Ureter (tissue), 1 donor: ENCODE results near the gene MORC3. TPM values are rescaled to one million over a fixed set of nuclear protein-coding genes. Genes with fewer than 3 reads are reported as not detected.
"Not testable (repeated sequence)": the region's sequence is repeated elsewhere in the genome, so short reads cannot be mapped to it uniquely, and the experiment has no call there.

Experiments
- DNase-seq: peaks from one replicate; pipeline ENCODE4 v3.0.0-alpha.2; 2020; ENCODE audit warnings: low spot score
- total RNA-seq: library from RNA; stranded (reverse); gene quantifications from one replicate; pipeline ENCODE4 v1.2.4, GENCODE V29; 2023
- donor health status: DM: yes; HTN: yes; CAD: no.

The MORC3 gene
- total RNA-seq, 1 donor from 2014 or later, result 59.3 TPM

DNA sequence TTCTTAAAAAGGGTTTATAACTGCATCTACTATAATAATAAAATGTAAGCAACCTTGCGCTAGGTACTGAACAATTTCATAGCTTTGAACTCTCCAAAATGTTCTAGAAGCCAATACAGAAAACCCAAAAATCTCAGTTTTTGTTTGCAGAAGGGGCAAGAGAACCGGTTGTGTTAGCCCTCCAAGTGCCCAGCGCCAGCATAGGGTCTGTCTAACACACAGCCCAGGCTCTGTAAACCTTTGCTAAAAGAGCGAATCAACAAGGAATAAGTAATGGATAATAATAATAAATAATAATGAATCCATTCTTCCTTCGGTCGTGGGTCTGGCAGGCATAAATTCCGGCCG lies 64.9 kb downstream of the MORC3 start:
- DNase-seq, result no peak

DNA sequence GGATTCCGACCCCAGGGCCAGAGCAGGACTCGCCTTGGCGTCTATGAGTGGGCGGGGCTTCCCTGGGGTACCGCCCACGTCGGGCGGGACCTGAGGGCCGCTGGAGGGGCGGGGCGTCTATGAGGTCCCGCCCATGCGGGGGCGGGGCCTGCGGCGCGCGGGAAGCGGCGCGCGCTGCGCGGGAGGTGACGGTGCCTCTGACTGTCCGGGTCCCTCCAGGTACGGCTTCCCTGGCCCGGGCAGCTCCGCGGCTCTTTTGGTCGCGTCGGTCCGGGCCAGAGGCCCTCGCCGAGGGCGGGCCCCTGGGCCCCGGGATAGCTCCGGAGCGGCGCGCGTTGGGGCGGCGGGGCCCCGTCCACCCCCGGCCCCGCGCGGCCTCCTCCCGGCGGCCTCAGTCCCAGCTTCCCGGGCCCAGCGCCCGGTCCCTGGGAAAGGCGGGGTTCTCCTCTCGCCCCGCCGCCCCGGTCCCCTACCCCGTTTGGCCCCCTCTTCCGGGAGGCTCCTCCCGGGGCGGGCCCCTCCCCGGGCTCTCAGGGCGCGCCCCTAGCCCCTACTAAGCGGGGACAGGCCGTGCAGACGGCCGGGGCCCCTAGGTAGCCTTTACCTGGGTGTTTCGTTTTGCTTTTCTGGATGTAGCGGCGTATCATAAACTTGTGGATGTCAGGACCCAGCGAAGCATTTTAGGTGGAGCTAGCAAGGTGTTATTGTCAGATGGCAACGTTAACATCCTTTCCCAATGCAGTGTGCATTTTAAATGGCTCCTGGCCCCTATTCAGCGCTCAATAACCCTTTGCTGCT lies 65.4 kb downstream of the MORC3 start, which contains the start of gene CHAF1B:
Gene CHAF1B (plus strand): TSS at position 160 of the 798 bp plus-strand sequence. CDS start 745 bp downstream, outside the sequence.
- peak; percentile 68 for DNase-seq

DNA sequence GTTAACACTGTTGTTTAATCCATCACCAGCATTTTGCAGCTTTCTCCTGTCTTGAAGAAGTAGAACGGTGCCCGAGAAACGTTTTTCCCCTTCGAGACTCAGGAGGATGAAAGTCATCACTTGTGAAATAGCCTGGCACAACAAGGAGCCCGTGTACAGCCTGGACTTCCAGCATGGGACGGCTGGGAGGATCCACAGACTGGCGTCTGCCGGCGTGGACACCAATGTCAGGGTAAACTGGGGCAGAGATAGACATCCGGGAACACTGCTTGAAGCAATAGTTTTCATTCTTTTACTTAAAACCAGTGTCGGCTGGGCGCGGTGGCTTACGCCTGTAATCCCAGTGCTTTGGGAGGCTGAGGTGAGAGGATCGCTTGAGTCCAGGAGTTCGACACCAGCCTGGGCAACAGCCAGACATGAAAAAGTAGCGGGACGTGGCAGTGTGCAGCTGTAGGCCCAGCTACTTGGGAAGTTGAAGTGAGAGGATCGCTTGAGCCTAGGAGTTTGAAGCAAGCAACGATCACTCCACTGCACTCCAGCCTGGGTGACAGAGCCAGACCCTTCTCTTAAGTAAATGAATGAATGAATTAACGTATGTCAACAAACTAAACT lies 66.1 kb downstream of the MORC3 start:
- no peak for DNase-seq

DNA sequence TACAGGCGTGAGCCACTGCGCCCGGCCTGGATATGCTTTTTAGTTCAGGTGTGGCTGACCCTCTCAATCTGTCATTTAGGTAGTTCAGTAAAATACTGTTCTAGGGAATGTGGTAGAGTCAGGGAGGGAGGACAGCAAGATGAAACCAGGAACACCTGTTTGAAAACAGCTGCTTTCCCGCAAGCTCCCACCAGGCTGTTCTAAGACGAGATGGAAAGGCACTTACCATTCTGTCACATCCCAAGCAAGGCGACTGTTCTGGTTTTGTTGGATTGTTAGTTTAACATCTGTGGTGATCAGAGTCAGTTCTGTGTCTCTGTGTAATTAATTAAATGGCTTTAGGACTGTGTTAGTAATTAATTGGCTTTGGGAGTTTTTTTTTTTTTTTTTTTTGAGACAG lies 68.1 kb downstream of the MORC3 start:
- no peak for DNase-seq

DNA sequence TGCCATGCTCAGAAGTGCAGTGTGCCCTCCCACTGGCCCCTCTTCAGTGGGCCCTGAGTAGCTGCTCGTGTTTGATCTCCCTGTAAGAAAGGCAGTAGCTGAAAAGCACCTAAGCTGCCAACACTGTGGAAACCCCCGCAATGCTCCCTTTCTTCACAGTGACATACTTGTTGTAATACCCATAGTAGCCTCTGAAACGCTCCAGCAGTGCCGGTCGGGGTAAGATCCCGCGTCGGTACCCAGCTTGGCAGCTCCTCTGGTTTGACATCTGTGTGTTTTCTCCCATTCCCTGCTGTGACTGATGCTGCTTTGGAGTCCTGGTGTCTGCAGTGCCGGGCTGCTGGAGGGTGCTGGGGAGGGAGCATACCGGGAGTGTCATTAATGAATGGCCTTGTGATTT lies 68.8 kb downstream of the MORC3 start:
- no peak for DNase-seq

DNA sequence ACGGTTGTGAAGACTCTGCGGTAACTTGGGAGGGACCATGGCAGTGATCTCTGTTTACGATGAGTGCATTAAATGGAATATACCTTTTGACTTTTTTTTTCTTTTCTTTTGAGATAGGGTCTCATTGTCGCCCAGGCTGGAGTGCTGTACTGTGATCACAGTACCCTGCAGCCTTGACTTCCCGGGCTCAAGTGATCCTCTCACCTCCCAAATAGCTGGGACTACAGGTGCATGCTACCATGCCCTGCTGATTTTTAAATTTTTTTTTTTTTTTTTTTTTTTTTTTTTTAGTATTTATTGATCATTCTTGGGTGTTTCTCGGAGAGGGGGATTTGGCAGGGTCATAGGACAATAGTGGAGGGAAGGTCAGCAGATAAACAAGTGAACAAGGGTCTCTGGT lies 71.7 kb downstream of the MORC3 start:
- DNase-seq, result not testable (repeated sequence)

DNA sequence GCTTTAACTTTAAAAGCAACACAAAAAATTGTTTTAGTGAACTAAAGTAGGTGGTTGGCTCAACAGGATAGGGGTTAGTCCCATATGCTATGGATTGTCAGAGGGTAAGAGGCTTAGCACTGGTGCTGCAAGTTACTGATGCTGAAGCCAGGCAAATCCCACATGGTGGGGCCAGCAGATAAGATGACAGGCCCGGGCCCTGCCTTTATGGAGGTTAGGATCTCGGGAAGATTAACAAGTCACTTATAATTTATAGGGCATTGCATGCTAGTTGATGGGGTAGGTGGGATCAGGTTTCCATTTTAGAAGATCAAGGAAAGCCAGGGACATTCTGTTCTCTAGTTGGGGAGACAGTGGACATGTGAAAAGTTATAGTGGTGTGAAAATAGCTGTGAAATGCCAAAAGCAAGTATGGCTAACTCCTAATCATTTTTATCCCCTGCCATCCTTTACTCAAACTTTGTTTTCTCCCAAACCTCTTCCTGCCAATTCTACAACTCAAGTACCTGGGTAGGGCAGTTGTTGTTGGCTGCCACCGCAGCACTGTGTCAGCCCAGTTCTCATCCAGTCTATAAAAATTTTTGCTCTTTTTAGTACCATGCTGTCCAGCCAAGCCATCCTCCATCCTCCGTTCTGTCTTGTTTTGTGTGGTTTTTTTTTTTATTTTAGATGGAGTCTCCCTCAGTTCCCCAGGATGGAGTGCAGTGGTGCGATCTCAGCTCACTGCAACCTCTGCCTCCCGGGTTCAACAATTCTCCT lies 75.5 kb downstream of the MORC3 start:
- no peak for DNase-seq

DNA sequence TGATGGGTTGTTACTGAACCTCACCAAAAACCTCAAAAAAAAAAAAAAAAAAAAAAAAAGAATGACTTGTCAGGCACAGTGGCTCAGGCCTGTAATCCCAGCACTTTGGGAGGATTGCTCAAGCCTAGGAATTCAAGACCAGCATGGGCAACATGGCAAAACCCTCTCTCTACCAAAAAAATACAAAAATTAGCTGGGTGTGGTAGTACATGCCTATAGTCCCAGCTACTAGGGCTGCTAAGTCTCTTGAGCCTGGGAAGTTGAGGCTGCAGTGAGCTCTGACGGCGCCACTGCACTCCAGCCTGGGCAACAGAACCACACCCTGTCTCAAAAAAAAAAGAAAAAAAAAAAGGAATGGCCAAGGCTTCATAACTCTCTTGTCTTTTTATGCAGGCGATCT lies 76.3 kb downstream of the MORC3 start:
- no peak for DNase-seq

DNA sequence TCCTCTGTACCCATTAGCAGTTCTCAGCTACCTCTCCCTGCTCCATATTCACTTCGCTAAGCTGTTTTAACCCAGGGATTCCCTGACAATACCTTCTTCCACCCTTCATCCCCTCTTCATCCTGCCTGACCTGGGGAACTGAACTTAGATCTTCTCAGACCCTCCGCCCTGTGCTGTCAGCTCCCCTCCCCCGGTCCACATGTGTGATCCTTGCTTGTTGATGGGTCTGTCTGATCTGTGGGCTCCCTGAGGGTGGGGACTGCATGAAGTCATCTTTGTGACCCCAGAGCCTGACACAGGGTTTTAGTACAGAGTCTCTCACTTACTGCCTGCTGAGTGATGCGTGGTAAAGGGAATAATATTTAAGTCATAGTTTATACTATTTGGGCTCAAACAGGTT lies 77.0 kb downstream of the MORC3 start:
- DNase-seq, result no peak

DNA sequence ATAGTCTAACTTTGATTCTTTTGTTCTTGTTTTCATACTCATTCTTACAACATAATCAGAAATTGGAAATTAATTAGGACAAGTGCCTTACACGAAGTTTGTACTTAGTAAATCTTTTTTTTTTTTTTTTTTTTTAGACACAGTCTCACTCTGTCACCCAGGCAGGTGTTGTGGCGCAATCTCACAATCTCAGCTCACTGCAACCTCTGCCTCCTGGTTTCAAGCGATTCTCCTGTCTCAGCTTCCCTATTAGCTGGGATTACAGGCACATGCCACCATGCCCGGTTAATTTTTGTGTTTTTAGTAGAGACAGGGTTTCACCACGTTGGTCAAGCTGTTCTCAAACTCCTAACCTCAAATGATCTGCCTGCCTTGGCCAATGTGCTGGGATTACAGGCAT lies 77.6 kb downstream of the MORC3 start:
- DNase-seq, result no peak

DNA sequence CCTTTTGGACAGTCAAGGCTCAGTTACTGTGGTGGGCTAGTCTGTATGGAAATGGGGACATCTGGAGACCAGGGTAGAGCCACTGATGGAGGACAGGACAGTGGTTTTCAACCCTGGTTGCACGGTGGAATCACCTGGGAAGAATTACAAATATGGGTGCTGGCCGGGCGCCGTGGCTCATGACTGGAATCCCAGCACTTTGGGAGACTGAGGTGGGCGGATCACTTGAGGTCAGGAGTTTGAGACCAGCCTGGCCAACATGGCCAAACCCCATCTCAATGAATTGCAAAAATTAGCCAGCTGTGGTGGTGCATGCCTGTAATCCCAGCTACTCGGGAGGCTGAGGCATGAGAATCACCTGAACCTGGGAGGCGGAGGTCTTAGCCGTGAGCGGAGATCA lies 79.7 kb downstream of the MORC3 start:
- not testable (repeated sequence) for DNase-seq

DNA sequence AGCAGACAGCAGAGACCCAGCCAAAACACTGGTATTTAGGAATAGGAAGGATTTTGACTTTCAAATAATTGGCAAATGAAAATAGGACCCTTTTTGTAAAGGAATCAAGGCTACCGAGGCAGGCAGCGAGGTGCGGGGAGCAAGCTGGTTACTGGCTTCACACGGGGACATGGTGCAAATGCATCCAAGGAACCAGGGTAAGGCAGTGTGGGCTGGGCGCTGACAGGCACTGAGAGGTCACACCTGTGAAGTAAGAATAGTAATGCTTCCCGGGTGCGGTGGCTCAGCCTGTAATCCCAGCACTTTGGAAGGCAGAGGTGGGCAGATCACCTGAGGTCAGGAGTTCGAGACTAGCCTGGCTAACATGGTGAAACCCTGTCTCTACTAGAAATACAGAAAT lies 80.7 kb downstream of the MORC3 start:
- DNase-seq, result no peak

DNA sequence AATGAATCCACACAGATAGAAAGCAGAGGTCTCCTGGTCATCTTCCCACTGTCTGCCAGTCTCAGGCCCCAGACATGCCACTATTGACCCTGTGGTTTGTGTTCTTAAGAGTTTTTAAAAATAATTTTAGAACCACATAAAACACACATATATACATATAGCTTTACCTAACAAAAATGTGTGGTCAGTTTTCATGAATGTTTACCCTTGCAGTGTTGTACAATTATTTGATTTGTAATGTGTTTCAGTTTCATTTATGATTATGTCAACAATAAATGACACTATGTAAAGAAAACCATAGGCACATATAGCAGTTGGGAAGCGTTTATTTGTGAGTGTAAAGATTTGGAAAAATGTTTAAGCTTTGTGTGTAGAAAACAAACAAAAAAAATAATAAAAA lies 82.3 kb downstream of the MORC3 start:
- DNase-seq, result no peak

DNA sequence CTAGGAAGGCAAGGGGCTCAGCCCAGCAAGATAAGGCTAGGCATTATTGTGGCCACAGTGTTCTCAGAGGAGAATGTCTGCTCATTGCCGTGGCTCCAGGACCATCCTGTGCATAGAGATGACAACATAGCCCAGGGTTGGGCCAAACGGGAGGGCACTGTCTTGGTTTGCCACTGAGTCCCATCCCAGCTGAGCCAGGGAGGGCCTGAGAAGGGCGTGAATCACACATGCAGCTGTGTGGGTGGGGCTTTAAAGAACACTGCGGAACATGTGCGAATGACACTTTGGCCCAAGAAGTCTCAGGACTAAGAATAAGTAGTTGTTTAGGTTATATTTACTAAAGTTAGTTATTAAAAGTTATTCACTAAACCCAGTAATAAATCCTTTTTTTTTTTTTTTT lies 83.7 kb downstream of the MORC3 start:
- DNase-seq, result no peak

DNA sequence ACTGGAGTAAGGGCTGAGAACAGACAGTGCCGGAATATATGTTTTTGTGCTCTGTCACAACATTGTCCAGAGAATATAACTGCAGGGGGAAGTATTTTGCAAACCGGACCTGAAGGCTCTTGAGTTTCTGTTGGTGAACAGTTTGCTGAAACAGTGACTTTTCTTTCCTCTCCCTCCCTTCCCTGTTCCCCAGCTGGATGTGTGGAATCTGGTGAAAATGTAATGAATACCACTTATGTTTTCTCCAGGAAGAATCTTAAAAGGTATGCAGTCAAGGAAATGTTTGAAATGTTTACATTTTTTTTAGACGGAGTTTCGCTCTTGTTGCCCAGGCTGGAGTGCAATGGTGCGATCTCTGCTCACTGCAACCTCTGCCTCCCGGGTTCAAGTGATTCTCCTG lies 88.6 kb downstream of the MORC3 start:
- DNase-seq, result no peak

DNA sequence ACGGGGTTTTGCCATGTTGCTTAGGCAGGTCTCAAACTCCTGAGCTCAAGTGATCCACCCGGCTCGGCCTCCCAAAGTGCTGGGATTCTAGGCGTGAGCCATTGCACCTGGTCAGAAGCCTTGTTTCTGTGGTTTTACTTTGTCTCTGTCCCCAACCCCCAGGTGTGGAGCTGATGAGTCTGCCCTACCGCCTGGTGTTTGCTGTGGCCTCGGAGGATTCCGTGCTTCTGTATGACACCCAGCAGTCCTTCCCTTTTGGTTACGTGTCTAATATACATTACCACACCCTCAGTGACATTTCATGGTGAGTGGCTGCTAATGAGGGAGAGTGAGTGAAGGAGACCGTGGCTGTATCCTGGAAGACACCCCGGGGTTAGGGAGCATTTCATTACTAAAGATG lies 91.3 kb downstream of the MORC3 start:
- no peak for DNase-seq

DNA sequence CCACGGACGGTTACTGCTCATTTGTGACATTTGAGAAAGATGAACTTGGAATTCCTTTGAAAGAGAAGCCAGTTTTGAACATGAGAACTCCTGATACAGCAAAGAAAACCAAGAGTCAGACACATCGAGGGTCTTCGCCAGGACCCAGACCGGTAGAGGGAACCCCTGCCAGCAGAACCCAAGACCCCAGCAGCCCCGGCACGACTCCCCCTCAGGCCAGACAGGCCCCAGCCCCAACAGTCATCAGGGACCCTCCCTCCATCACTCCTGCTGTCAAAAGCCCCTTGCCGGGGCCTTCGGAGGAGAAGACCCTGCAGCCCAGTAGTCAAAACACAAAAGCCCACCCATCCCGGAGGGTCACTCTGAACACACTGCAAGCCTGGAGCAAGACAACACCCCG lies 92.9 kb downstream of the MORC3 start:
- DNase-seq, result no peak

DNA sequence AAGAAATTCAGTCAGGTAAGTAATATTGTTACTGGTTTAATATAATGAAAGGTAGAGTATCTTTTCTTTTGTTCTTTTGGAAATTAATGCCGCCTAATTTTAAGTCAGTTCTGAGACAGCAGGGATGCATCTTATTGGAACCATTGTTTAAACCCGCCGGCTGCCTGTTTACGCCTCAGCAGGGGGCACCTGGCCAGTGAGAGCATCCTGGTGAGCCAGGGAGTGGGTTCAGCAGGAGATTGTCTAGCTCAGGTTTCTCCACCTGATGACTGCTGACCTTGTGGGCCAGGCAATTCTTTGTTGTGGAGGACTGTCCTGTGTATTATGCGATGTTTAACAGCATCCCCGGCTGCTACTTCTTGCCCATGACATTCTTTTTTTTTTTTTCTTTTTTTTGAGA lies 95.4 kb downstream of the MORC3 start:
- no peak for DNase-seq

DNA sequence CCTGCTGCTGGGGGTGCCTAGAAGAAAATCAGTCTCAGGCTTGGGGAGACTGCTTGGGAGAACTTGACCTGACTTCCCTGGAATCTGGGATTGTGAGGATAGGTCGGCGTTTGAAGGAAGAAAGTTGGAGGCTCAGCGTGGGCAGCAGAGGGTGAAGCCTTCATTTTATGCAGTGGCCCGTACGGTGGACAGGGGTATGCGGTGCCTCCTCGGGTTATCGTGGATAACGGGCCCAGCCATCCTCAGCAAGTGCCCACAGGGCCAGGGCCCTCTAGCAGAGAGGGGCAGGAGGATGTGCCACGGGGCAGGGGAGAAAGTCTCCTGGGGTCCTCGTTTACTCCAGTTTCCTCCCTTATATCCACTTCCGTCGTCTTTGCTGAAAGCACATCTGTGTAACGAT lies 99.2 kb downstream of the MORC3 start:
- DNase-seq, result no peak

DNA sequence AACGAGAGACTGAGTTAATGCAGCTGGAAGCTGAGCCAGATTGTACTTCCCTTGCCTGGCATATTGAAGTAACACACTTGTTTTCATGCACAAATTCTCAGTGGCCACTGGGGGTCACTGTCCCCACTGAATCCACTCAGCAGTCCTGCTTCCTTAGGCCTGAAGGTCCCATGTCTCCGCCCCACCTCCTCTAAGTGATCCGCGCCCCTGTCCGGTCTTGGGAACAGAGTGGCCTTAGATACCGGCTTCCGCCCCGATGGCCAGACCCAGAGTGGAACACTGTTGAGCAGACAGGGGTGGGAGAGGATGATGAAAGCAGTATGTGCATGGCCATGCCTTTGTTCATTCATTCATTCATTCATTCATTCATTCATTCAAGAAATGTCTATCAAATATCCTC lies 100.0 kb downstream of the MORC3 start:
- peak; percentile 85 for DNase-seq

DNA sequence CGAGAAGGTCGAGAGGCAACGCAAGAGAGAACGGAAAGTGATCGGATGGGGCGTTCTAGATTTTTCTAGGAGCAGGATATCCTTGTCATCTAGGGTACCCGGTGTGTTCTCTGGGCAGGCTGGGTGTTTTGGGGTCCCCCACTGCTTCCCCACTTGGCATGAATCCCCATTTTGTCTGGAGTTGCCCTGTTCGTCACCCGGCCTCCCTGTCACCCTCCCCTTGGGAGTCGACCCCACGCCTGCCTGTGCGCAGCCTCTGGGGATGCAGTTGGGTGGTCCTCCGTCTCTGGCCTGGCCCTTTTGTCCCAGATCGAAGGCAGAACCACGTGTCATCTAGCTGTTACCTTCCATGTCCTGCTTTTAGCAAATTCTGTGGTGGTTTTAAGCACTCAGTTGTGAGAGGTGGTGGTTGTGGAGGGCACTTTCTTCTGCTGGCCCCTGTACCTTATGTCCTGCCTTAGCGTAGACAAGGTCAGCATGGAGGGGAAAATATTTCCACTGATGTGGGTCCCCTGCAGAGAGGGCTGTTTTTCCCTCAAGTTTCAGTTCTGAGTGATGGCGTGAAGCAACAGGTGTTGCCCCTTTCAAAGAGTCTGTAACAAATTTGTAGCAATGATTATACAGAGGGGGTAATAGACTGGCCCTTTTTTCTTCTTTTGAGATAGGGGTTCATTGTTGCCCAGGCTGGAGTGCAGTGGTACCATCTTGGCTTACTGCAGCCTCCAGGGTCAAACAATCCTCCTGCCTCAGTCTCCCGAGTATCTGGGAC lies 100.8 kb downstream of the MORC3 start:
- no peak for DNase-seq
